ENCODE results near the gene TP53. TPM values are rescaled to one million over a fixed set of nuclear protein-coding genes. Genes with fewer than 3 reads are reported as not detected.
"Not testable (repeated sequence)": the region's sequence is repeated elsewhere in the genome, so short reads cannot be mapped to it uniquely, and the experiment has no call there.

Gene TP53
- total RNA-seq, 2 experiments from 2014 or later = 129 to 138 TPM

DNA sequence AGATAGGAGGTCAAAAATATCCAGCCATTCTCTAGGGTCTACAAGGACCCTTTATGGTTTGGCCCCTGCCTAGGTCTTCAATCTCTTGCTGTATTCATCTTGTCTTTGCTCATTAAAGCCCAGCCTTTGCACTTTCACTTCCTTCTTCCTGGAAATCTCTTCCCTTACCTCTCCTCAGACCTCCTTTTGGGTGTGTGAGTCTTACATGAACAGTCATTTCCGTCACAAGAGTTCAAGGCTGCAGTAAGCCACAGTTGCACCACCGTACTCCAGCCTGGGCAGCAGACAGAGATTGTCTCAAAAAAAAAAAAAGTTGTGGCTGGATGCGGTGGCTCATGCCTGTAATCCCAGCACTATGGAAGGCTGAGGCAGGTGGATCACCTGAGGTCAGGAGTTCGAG is 42.5 kb downstream of the TP53 start:
- DNase-seq (no peak), ATAC-seq (no peak)
- no peaks in the 10 kb centered on the region for H3K36me3 Mint-ChIP-seq (ENCODE audit: low read depth)
- H3K4me3 Mint-ChIP-seq = no peak overlapping the region
- no peaks in the 10 kb centered on the region for H3K9me3 Mint-ChIP-seq
- no peak overlapping the region for H3K27ac Mint-ChIP-seq
- peaks cover 7% of the 10 kb centered on the region for H3K27me3 Mint-ChIP-seq
- ChIA-PET POLR2A (no interaction called here), CTCF (no interaction called here)
- intact Hi-C loops (cut with micrococcal nuclease) = no loop called here
- TF ChIP-seq, protein P1, sequence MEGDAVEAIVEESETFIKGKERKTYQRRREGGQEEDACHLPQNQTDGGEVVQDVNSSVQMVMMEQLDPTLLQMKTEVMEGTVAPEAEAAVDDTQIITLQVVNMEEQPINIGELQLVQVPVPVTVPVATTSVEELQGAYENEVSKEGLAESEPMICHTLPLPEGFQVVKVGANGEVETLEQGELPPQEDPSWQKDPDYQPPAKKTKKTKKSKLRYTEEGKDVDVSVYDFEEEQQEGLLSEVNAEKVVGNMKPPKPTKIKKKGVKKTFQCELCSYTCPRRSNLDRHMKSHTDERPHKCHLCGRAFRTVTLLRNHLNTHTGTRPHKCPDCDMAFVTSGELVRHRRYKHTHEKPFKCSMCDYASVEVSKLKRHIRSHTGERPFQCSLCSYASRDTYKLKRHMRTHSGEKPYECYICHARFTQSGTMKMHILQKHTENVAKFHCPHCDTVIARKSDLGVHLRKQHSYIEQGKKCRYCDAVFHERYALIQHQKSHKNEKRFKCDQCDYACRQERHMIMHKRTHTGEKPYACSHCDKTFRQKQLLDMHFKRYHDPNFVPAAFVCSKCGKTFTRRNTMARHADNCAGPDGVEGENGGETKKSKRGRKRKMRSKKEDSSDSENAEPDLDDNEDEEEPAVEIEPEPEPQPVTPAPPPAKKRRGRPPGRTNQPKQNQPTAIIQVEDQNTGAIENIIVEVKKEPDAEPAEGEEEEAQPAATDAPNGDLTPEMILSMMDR (IDR thresholded peaks at IDR 0.05) = no peak
- H3K4me1 Mint-ChIP-seq (ENCODE audit: low read depth) = peaks cover 3% of the 10 kb centered on the region

DNA sequence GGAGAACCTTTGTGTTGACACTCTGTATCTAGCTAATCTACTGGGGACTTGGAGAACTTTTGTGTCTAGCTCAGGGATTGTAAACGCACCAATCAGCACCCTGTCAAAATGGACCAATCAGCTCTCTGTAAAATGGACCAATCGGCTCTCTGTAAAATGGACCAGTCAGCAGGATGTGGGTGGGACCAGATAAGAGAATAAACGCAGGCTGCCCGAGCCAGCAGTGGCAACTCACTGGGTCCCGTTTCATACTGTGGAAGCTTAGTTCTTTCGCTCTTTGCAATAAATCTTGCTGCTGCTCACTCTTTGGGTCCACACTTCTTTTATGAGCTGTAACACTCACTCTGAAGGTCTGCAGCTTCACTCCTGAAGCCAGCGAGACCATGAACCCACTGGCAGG is 45.7 kb downstream of the TP53 start:
- H3K4me3 Mint-ChIP-seq; H3K27me3 Mint-ChIP-seq; H3K36me3 Mint-ChIP-seq (ENCODE audit: low read depth); H3K9me3 Mint-ChIP-seq; ATAC-seq; H3K4me1 Mint-ChIP-seq (ENCODE audit: low read depth); intact Hi-C loops (cut with micrococcal nuclease); H3K27ac Mint-ChIP-seq: not testable (repeated sequence)
- POLR2A ChIA-PET = interaction anchor here (0.6 to 1.3 kb wide), 4 partner anchors 24 to 410 kb away, joined by 3 to 4 read pairs (median 3); partner anchors contain the start of genes TP53 and WRAP53
- DNase-seq = peak; percentile 30
- CTCF ChIA-PET = interaction anchor here (1.0 to 3.8 kb wide), 3 partner anchors 10 to 47 kb away, joined by 3 to 16 read pairs (median 13); no protein-coding TSS in a partner anchor

DNA sequence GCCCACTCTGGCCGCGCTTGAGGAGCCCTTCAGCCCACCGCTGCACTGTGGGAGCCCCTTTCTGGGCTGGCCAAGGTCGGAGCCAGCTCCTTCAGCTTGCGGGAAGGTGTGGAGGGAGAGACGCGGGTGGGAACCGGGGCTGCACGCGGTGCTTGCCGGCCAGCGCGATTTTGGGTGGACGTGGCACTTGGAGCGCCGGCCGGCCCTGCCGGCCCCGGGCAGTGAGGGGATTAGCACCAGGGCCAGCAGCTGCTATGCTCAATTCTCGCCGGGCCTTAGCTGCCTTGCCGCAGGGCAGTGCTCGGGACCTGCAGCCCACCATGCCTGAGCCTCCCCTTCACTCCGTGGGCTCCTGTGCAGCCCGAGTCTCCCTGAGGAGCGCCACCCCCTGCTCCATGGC is 46.5 kb downstream of the TP53 start:
- Mint-ChIP-seq H3K9me3 (no peaks in the 10 kb centered on the region), H3K4me3 (no peak overlapping the region), H3K4me1 (ENCODE audit: low read depth) (peaks cover 2% of the 10 kb centered on the region), H3K27me3 (peaks cover 4% of the 10 kb centered on the region), H3K27ac (no peak overlapping the region), H3K36me3 (ENCODE audit: low read depth) (no peaks in the 10 kb centered on the region)
- DNase-seq = no peak
- CTCF ChIA-PET = interaction anchor here (1.0 to 3.8 kb wide), 2 partner anchors 9 to 48 kb away, joined by 3 to 16 read pairs; no protein-coding TSS in a partner anchor
- TF ChIP-seq, protein P1 (IDR thresholded peaks at IDR 0.05) = no peak
- POLR2A ChIA-PET = interaction anchor here (1.3 kb wide), 1 partner anchor 47 kb away, joined by 4 read pairs; the partner anchor contains the start of genes TP53 and WRAP53
- intact Hi-C loops (cut with micrococcal nuclease) = no loop called here
- ATAC-seq = no peak

DNA sequence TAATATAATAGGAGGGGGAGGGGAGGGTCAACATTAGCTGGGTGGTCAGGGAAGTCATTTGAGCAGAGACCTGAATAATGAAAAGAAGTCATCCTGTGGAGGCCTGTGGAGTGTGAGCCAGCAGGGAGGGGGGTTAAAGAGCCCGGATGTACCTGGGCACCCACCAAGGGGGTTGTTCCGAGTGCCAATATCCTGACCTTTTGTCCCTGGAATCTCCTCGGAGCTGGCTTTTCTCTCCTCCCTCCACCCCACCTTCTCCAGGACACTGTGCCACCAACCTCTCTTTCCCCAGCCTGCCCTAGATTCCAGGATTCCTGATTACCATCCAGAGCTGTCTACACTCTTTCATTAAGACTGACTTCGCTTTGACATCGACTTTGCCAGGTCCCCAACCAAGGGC is 51.1 kb downstream of the TP53 start:
- ChIA-PET CTCF (interaction anchor here (3.3 kb wide), 1 partner anchor 37 kb away, joined by 15 read pairs; no protein-coding TSS in a partner anchor), POLR2A (no interaction called here)
- Mint-ChIP-seq H3K27ac (no peak overlapping the region), H3K36me3 (ENCODE audit: low read depth) (no peaks in the 10 kb centered on the region), H3K9me3 (no peaks in the 10 kb centered on the region), H3K4me3 (no peak overlapping the region), H3K27me3 (no peaks in the 10 kb centered on the region), H3K4me1 (ENCODE audit: low read depth) (no peaks in the 10 kb centered on the region)
- ATAC-seq (no peak), DNase-seq (no peak)
- TF ChIP-seq, protein P1 (IDR thresholded peaks at IDR 0.05) = no peak
- intact Hi-C loops (cut with micrococcal nuclease) = no loop called here

DNA sequence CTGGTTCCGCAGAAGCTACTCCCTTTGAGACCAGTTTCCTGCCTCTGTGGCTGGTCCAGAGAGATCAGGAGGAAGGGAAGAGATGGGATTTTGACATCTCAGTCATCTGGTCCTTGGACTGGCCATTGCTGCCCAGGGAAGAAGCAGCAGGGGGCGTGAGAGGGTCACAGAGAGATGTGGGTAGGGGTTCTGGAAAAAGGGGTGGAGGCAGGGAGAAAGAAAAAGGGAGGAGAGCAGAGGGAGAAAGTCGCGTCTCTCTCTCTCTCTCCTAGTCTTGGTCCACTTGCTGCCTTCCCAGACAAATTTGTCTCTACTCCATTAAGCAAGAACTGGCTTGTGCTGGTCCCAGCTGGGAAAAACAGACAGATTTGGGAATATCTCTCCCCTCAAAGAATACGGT is 52.9 kb downstream of the TP53 start:
- TF ChIP-seq, protein P1 (IDR thresholded peaks at IDR 0.05) = peak; percentile 42
- ChIA-PET CTCF (interaction anchor here (0.9 to 5.9 kb wide), 7 partner anchors 17 to 82 kb away, joined by 3 to 63 read pairs (median 4); partner anchors contain the start of genes ATP1B2, FXR2, TP53 and WRAP53), POLR2A (interaction anchor here (0.9 to 2.4 kb wide), 2 partner anchors 12 to 53 kb away, joined by 3 to 9 read pairs; partner anchors contain the start of gene TP53)
- intact Hi-C loops (cut with micrococcal nuclease) = loop anchor here (5.0 kb wide), 1 partner anchor 53 kb away; the partner anchor contains the start of genes TP53 and WRAP53
- Mint-ChIP-seq H3K4me1 (ENCODE audit: low read depth) (no peaks in the 10 kb centered on the region), H3K4me3 (no peak overlapping the region), H3K9me3 (no peaks in the 10 kb centered on the region), H3K36me3 (ENCODE audit: low read depth) (no peaks in the 10 kb centered on the region), H3K27ac (no peak overlapping the region), H3K27me3 (no peaks in the 10 kb centered on the region)
- ATAC-seq (peak; percentile 46), DNase-seq (peak; percentile 49)
